Globus pallidus (tissue), 1 donor: ENCODE results near the gene PACRGL.

Experiments used
- DNase-seq: peaks from one replicate; pipeline ENCODE4 v3.0.0-alpha.2; 2015; ENCODE audit warnings: low spot score

Gene PACRGL

DNA sequence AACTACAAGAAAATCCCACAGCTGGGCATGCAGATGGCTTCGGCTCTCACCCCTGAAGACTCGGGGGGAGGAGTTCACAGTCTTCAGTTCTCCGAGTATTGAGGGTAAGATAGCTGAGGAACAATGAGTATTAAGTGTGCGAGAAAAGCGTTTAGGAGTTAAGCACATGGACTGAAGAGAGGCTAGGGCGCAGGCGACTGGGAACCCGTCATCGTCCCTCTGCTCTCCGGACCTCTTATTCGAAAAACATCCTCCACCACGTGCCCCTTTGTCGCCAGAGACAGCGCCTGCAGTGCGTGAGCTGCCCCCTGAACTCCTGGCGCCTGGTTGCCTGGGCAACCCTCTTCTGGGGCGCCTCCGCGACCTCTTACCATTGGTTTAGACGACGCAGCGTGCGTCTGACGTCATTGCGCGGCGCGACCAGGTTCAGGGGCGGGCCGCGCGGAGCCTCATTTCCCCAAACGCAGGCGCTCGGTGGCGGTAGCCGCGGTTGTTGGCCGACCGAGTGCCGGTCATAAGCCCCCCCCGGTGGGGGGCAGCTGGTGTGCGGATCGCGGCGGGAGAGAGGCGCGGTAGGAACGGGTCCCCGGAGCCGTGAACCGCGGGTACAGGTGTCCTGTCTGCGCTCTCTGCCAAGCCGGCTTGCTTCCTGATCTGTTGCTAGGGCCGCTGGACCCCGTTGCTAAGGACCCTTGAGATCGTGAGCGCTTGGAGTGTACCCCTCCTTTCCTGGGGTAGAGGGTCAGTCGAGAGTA lies at the start of gene PACRGL:
Gene PACRGL, plus strand, starts transcription at position 452 of the 755 bp plus-strand sequence. CDS start 4,024 bp downstream, outside the sequence.
- peak; percentile 91 for DNase-seq

DNA sequence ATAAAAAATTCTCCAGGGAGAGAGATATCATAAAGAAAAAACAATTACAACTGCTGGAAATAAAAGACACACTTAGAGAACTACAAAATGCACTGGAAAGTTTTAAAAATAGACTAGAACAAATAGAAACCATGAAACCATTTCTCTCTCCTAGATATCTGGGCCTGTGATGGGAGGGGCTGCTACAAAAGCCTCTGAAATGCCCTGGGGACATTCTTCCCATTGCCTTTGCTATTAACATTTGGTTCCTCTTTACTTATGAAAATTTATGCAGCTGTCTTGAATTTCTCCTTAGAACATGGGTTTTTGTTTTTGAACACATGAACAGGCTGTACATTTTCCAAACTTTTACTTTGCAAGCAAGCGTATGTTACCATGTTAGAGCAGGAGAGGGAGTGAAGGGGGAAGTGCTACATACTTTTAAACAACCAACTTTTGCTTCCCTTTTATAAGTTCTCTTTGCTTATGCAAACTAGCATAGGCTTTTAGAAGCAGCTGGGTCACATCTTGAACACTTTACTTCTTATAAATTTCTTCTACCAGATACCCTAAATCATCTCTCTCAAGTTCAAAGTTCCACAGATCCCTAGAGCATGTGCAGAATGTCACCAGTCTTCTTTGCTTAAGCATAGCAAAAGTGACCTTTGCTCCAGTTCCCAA lies 47.9 kb upstream of the PACRGL start:
- DNase-seq, result no peak

DNA sequence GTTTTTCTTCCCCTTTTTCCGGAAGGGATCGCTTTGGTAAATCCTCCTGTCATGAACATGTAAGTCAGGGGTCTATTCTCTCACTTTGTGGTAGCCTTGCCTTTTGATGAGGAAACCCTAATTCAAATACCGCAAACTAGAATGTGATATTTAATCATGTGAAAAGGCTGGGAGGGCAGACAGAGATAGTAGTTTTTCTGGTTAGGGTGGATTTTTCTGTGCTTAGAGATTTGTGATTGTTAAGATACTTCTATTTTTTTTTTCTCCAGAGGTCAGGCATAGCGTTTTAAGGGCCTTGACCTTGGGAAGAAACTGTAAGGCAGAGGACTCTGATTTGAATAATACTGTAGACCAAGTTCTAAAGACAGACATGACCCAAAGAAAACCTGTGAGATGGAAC lies 41.8 kb upstream of the PACRGL start:
- no peak for DNase-seq

DNA sequence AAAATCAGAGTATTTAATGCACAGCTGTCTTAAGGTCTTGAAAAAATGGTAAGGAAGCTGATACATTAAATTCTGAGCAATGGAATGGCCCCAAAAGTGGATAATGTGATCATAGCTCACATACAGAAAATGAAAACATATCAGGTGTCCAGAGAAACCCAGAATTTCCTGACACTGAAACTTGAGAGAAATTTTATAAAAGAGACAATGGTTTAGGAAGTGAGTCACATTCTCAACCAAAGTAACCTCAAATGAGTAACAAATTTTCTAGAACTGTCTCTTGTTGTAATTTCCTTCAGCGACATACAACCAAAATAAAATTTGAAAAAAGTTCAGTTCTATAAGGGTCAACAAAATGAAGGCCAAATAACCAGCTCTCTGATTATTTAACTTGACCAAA lies 37.4 kb upstream of the PACRGL start:
- DNase-seq, result no peak

DNA sequence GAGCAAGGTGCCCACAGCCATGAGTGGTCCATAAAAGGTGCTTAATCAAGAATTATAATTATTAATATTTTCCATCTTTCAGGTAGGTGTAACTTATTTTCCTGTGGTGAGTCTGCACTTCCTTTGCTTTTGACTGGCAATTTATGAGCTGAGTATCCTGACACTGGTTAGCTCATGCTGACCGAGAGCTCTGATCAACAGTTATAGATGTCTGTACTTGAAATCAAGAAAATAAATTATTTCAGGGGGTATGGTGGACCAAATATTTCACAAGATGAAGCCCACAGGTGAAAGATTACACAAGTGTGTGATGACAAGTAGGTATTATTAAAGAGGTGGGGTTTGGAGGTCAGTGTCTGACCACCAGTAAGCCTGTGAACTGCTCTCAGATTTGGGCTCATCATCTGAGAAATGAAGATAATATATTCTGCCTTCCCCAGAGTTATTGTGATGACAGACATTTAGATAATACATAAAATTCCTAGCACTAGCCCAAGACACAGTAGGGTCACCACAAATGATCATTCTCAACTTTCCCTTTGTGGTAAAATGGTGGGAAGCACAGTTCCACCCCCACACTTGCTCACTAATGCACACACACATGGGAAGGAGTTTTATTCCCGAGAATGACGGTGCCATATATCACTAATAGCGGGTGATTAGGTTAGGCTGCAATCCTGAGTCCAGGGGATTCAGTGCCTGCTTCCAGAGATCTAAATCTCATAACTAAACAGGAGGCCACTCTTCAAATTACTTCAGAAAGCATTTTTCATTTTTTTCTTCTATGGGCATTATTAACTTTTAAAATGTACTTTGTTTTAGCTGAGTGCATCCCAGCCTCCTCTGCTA lies 34.0 kb upstream of the PACRGL start:
- DNase-seq, result no peak

DNA sequence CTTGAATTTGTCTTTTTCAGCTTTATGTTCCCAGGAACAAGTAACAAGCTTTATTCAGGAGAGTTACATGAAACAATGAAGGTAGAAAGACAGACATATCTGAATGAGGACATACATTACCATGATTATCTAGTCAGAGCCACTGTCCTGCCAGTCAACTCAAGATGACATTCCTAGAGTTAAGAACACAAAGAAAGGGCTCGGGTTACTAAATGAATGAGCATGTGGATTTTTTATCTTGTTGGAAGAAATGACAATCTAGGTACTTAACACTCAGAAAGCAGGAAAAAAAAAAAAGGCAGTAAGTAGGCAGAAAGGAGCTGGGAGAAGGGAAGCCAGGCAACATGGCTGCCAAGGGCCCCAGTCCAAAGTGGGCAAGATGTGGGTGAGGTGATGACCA lies 28.0 kb upstream of the PACRGL start:
- DNase-seq, result no peak

DNA sequence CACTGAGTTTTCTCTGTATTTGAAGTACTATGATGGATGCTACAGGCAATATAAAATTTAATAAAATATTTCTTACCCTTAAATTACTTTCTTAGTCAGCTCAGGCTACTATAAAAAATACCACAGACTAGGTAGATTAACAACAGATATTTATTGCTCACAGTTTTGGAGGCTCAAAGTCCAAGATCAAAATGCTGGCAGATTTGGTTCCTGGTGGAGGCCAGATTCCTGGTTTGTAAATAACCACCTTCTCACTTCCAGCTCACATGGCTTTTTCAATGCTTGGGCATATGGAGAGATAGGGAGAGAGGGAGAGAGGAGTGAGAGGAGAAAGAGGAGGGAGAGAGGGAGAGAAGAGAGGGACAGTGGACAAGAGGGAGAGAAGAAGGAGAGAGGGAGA lies 24.5 kb upstream of the PACRGL start:
- no peak for DNase-seq

DNA sequence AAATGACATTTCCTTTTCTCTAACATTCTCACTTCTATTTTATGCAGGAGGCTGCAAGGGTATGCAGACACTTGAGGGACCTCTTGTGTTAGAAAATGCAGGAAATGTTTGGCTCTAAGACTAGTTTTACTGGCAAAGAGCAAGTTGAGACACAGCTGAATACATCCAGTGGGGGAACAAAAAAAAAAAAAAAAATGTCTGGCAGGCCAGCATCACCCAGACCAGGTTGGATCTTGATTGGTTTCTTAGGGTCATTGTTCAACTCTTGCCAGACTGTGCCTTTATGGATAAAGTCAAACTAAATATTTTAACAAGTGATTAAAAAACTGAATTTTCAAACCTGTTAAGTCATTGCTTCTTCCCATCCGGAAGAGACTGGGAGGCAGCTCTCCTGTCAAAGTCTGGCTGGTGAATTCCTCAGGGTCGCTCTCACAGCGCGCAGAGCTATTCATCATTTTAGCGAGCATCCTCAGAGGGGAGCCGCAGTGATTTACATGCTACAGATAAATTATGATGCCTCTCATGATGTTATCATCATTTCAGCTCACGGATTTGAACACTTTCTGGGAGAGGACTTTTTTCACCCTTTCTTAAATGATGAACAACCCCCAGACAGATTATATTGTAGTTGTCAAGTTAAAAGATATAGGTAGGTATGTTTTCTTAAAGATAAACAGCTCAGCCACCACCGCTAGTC lies 23.6 kb upstream of the PACRGL start:
- no peak for DNase-seq

DNA sequence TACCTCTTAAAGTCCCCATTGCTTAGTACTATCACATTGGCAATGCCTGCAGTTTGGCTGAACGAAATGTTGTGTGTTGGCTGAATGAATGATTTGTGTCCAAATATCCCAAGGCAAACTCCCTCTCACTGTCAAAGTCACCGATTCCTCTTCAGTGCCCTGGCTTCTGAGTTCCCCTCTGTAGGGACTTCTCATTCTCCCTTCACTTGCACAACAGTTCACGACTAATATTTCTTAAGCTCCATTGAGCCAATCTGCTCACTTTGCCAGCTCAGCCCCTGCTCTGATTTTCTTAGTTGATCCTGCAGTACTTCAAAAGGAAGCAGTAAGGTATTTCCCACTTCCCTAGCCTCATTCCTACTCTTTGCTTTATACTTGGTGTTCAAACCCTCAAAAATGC lies 21.9 kb upstream of the PACRGL start:
- no peak for DNase-seq

DNA sequence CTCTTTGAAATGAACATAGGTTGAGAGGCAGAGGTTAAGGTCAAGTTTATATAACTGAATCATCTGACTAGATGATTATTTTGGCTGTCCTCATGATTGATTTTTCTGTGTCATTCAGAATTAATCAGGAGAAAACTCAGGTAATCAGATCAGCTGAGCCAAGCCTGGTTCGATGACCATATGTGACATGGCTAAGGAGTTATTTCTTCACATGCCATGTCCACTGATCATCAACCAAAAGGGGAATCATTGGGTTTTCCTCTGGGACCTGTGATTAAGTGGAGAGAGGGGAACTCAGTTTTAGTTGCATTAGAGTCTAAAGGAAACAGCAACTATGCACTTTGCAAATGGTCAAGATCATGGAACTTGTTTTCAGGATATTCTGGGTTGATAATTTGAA lies 20.3 kb upstream of the PACRGL start:
- no peak for DNase-seq

DNA sequence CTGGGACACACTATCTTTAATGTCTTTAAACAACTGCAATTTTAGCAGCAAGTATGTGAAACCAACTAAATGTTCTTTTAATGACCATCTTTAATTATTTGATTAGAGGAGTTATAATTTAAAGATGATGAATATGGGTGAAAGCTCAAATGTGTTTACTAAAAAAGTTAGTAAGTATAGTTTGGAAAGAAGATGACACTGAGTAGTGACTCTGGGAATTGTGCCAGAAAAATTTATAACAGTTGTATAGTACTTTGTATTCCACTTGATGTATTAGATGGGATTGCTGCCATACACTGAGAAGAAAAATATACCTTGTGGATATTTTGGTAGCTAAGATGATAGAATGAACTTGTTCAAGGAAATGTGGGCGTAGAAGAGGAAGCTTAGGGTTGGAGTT lies 19.5 kb upstream of the PACRGL start:
- no peak for DNase-seq

DNA sequence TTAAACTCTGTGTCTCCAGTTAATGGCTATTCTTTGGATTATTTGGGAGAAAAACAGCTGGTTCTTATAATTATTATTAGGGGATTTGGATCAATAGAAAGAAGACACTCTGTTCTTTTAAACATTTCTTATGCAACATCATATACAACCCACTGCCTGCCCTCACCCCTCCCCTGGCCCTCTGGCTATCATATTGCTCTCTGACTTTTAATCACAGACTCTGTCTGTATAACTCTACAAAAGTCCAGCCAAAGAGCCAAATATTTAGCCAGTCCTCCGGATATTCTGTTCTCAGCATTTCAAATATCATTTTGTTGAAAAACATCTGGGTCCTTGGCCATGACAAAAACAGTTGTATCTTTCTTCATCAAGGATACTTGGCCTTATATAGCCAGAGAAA lies 19.0 kb upstream of the PACRGL start:
- DNase-seq, result no peak

DNA sequence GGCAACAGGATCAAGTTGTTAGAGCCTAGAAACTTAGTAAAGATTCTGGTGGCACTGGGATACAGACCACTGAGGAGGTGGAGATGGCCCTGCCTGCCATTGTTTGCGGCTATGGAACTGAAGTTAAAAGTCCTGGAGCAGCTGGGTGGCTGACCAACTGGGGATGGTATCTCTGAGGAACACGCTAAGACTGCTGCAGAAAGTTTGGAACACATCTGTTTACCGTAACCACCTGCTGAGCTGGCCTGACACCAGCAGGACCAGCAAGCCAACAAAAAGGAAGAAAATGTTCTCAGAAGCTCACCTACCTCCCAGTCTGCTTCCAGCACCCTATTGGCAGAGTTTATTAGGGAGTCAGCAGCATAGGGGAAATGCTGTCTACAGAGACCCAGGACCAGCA lies 17.4 kb upstream of the PACRGL start:
- DNase-seq, result no peak

DNA sequence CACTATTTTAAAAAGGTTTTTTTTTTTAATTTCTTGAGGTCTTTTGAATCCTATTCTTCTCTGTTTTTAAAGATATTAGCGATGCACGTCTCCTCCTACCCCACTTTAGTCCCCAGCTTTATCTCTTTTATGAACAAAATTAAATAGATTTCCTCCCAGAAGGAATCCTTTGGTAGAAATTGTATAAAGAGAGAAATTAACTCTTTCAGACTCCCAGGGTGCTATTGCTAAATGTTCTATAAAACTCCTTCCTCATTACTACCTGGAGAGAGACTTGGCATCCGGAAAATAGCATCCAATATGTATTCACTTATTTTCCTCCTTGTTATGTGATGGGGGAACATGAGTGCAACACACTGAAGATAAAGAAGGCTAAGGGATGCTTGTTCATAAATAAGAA lies 16.5 kb upstream of the PACRGL start:
- no peak for DNase-seq

DNA sequence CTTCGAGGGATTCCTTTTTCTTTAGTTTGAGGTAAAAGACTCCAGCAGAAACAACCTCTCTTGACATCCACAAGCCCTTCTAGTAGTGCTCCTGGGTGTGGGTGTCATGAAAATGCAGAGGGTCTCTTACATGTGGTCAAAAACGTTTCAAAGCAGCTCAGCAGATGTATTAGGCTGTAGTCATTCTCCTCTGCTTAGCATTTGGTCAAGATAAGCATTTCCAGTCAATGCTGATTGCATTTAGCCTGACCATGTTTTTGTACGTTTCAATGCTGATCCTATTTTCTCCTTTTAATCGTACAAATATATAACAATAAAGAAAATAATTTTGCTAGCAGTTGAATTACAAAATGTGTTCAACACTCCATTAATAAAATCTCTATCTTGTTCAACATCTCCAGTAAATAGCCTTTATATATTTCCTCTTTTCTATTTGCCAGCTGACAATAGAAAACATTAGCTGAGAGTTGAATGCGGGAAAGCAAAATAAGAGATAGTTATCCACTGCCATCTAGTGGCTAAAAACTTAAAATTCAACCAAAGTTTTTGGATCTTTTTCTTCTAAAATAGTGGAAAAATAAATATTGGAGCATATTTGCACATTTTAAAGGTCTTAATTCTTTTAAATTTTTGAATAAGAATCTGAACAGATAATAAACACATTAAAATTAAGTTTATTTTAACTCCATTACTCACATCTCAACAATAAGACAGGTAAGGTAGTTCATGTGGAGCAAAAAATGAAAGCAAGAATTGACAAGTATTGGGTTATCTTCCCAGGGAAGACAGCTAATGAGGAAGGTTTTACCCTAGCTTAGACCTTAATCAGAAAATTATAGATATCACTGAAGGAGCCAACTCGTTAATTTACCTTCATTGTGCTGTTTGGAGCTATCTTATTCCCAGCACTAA lies 15.2 kb upstream of the PACRGL start:
- peak; percentile 29 for DNase-seq

DNA sequence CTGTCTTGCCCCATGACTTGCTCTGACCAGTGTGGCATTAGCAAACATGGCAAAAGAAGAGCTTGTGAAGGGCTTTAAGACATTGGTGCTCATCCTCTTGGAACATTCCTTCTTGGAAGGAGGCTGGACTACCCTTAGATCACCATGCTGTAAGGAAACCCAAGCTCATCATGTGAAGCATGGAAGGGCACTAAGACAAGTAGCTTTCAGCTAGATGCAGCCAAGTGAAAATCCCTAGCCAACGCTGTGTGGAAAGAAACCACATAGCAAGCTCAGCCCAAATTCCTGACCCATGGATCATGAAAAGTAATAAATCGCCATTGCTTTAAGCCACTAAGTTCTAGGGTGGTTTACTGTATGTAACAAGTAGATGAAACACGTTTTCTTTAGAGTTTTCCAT lies 12.4 kb upstream of the PACRGL start:
- DNase-seq, result no peak

DNA sequence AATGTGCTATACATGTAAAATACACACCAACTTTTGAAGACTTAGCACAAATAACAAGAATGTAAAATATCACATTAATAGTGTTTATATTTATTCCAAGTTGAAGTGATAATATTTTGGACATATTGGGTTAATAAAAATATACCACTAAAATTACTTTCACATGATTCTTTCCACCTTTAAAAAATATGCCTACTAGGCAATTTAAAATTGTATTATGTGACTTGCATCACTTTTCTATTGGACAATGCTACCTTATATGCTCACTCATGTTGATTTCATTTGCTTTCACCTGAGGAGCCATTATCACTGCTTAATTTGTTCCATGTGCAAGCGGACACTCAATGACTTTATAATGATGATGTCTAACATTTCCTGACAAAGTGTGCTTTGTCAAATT lies 3.4 kb upstream of the PACRGL start:
- no peak for DNase-seq

DNA sequence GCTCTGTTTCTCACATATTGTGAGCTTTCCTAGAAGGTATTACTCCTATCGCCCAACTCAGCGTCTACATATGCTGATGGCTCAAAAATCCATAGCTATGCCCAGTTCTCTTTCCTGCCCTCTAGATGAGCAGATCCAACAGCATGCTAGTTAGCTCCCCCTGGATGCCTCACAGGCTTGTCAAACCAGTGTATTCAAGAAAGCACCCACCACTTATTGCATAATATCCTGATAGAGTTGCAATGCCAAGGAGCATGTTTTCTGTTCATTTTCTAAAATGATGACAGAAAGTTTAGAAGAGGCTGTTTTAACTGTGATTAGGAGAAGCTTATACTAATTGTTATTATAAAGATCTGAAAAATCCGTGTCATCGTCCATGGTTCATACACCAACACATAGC lies 1.9 kb upstream of the PACRGL start:
- DNase-seq, result no peak

DNA sequence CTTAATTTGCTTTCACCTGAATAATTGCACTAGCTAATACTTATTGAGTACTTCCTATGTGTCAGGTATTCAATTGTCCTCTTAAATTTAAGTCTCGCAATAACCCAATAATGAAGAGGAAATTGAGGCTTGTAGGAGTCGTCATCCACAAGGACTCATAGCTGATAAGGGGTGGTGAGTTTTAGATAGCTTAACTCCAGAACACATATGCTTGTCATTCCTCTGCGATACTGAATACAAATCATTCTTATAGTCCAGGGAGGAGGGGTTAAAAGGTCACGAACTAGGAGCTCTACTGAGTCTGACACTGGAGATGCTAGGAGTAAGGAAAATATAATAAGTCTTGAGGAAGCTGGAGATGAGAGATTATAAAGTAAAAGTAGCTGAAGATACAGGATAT lies 1.4 kb upstream of the PACRGL start:
- no peak for DNase-seq

DNA sequence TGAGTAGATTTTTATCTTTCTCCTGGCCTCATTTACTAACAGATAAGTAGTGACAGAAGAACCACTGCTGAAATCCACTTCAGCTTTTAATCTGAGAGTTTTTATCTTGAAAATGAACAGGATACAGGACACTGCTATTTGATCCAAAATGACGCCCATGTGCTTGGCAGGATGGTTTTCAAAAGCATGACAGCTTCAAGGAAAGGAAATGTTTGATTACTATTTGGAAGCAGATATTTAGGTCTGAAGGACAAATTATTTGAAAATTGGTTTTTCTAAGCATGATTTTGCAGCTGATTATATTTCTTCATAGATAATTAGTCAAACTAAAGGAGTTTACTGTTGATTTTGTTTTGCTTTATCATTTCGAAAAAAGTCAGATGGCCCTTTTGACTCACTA lies 11.1 kb downstream of the PACRGL start:
- DNase-seq, result no peak

DNA sequence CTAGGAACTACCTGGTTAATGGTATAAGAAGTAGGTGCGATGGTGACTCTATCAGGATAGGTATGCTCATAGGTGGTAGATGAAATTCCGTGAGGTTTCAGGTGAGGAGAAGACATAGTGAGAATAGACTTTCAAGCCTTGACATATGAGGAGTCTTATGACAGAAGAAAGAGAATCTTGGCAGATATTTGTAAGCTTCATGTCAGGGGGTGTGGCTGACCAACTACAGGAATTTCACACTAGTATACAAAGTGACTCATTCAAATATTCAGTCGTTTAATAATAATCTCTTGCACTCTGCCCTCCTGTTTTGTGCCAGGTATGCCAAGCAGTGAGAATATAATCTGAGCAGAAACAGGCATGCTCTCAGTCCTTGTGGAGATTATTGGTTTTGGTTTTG lies 22.8 kb downstream of the PACRGL start:
- DNase-seq, result no peak
